Aorta (tissue), 5 donors: ENCODE results near the gene GRM8. TPM values are rescaled to one million over a fixed set of nuclear protein-coding genes. Genes with fewer than 3 reads are reported as not detected.
"Not testable (repeated sequence)": the region's sequence is repeated elsewhere in the genome, so short reads cannot be mapped to it uniquely, and the experiment has no call there.

Source experiments
- ATAC-seq: fragments of 200-7000 bp; cut with Tn5 transposase; one replicate; pipeline ENCODE4 v1.9.1; 2022; ENCODE audit warnings: moderate library complexity; ENCODE audit not compliant: low FRiP score
- DNase-seq, 2 donors: peaks; one replicate each; pipeline ENCODE4 v3.0.0-alpha.2; 2020
- H3K27ac ChIP-seq, 2 donors: one replicate each; pipeline ENCODE4 v1.5.1; 2013; ENCODE audit warnings: low read length in 2 of 2, mild to moderate bottlenecking in 2 of 2, moderate library complexity in 2 of 2, control low read depth in 1 of 2, inconsistent platforms in 1 of 2, low read depth in 1 of 2
- H3K27me3 ChIP-seq, 2 donors: one replicate each; pipeline ENCODE4 v1.6.1; 2013; ENCODE audit warnings: control low read depth in 1 of 2, low read length in 1 of 2, mild to moderate bottlenecking in 1 of 2, moderate library complexity in 1 of 2; ENCODE audit not compliant: insufficient read depth in 2 of 2, control insufficient read depth in 1 of 2
- H3K36me3 ChIP-seq, 2 donors: one replicate each; pipeline ENCODE4 v1.6.1; 2013; ENCODE audit warnings: control low read depth in 1 of 2, low read length in 1 of 2, mild to moderate bottlenecking in 1 of 2; ENCODE audit not compliant: insufficient read depth in 2 of 2, control insufficient read depth in 1 of 2
- H3K4me1 ChIP-seq, 2 donors: one replicate each; pipeline ENCODE4 v1.6.1; 2013; ENCODE audit warnings: low read length in 2 of 2, control low read depth in 1 of 2, mild to moderate bottlenecking in 1 of 2, moderate library complexity in 1 of 2; ENCODE audit not compliant: insufficient read depth in 2 of 2, control insufficient read depth in 1 of 2
- H3K4me3 ChIP-seq, 2 donors: one replicate each; pipeline ENCODE4 v1.5.1; 2013; ENCODE audit warnings: low read length in 2 of 2, control low read depth in 1 of 2, mild to moderate bottlenecking in 1 of 2
- H3K9me3 ChIP-seq: one replicate; pipeline ENCODE4 v1.6.1; 2013; ENCODE audit warnings: mild to moderate bottlenecking, low read length; ENCODE audit not compliant: control insufficient read depth
- WGBS, 2 donors: extraction: QIAGEN DNeasy Blood & Tissue Kit; methylation state at CpG; one replicate each; pipeline ENCODE4 v1.1.7; 2013; 5-methylcytosine and 5-hydroxymethylcytosine counted together
- intact Hi-C, 2 donors: fragments of 100-400 bp; cut with DNase I; formaldehyde crosslinking; loops; one replicate each; pipeline versions ENCODE4 v1.14.2 to v1.15.0; 2022
- polyA plus RNA-seq, 2 donors: library from polyadenylated mRNA; stranded (reverse); fragments of 200-250 nt; gene quantifications; one replicate each; pipeline ENCODE4 v1.2.3, GENCODE V29; 2013
- total RNA-seq, 2 donors: library from RNA; stranded (reverse); fragmentation: NEBNext Ultra II Directional; extraction: Animal tissue kit (Norgen Biotek cat#: 25700); gene quantifications; one replicate each; pipeline ENCODE4 v1.2.1, GENCODE V29; 2021
- donor health status: healthy with polysubstance abuse.
- donor health status: Bipolar disorder and iron deficiency.
- donor health status: DM: no; HTN: no; CAD: no.
- donor health status: DM: no; HTN: no; CAD: no.
- donor health status: DM: yes; HTN: yes; CAD: no.

The GRM8 gene
- total and polyA plus RNA-seq, 4 donors = 0.20 TPM; not detected in 3

DNA sequence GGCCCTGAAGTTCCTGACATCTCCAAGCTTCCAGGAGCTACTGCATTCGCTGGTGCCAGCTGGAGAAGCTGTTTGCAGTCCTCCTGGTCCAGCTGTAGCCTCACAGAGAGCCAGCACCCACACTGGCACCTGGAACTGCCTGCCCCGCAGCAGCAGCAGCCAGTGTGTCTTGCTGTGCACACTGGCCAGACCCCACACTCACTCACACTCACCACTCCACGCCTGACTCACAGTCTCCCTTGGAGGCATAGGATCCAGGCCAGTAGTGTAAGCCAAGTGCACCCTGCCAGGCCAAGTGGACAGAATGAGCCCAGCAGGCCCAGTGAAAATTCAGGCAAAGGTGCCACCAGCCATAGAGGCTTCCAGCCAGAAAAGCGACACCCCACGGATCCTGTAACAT lies 566.3 kb downstream of the GRM8 start:
- H3K9me3 ChIP-seq = no peaks in the 10 kb centered on the region
- no peak overlapping the region for H3K4me3 ChIP-seq
- H3K36me3 ChIP-seq = no peaks in the 10 kb centered on the region
- 76 to 84% methylated on average over 5 of the region's 5 CpGs for WGBS, 2 donors
- ATAC-seq (no peak), DNase-seq (no peak)
- no peaks in the 10 kb centered on the region for H3K4me1 ChIP-seq
- no peaks in the 10 kb centered on the region for H3K27me3 ChIP-seq
- intact Hi-C loops = no loop called here
- H3K27ac ChIP-seq = no peak overlapping the region

GRCh38 chr7:126685596-126685995 lies 567.1 kb downstream of the GRM8 start:
- H3K9me3 ChIP-seq = no peaks in the 10 kb centered on the region
- no peaks in the 10 kb centered on the region for H3K27me3 ChIP-seq
- H3K4me3 ChIP-seq = no peak overlapping the region
- no peak overlapping the region for H3K27ac ChIP-seq
- no peak for ATAC-seq
- intact Hi-C loops = no loop called here
- no peaks in the 10 kb centered on the region for H3K36me3 ChIP-seq
- no peaks in the 10 kb centered on the region for H3K4me1 ChIP-seq
- WGBS, 2 donors = 94% methylated on average over 10 of the region's 10 CpGs
- DNase-seq = no peak

GRCh38 chr7:126685018-126685573 lies 567.6 kb downstream of the GRM8 start:
- Histone ChIP-seq H3K27ac (no peak overlapping the region), H3K4me1 (no peaks in the 10 kb centered on the region), H3K36me3 (no peaks in the 10 kb centered on the region), H3K4me3 (no peak overlapping the region), H3K9me3 (no peaks in the 10 kb centered on the region), H3K27me3 (no peaks in the 10 kb centered on the region)
- intact Hi-C loops = no loop called here
- peak; percentile 30 for ATAC-seq
- 89 to 93% methylated on average over 9 to 11 of the region's 11 CpGs for WGBS, 2 donors
- DNase-seq = peak in 1 of 2 donors; percentile 64

- no peaks in the 10 kb centered on the region for H3K4me1 ChIP-seq
- H3K36me3 ChIP-seq = no peaks in the 10 kb centered on the region
- intact Hi-C loops = no loop called here
- H3K27me3 ChIP-seq = no peaks in the 10 kb centered on the region
- no peaks in the 10 kb centered on the region for H3K9me3 ChIP-seq
- no peak overlapping the region for H3K4me3 ChIP-seq
- no peak overlapping the region for H3K27ac ChIP-seq
- no peak for DNase-seq
- no peak for ATAC-seq
These were observed 570.6 kb downstream of the GRM8 start for GRCh38 chr7:126682176-126682575.

DNA sequence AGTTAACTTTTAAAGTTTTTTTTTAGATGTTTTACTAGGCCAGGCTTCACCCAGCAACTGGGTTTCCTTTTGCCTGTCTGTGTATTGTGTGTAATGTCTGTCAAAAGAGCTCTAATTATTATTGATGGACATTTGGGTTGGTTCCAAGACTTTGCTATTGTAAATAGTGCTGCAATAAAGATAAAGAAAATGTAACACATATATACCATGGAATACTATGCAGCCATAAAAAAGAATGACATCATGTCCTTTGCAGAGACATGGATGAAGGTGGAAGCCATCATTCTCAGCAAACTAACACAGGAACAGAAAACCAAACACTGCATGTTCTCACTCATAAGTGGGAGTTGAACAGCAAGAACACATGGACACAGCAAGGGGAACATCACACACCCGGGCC lies 584.0 kb downstream of the GRM8 start:
- intact Hi-C loops, ATAC-seq, DNase-seq, H3K4me1 ChIP-seq, H3K36me3 ChIP-seq, H3K9me3 ChIP-seq, H3K27me3 ChIP-seq, H3K4me3 ChIP-seq, H3K27ac ChIP-seq: not testable (repeated sequence)
- 89 to 100% methylated on average over 1 of the region's 1 CpG for WGBS, 2 donors

GRCh38 chr7:126668367-126668752 lies 584.4 kb downstream of the GRM8 start:
- WGBS, 2 donors = 90 to 91% methylated on average over 5 of the region's 5 CpGs
- intact Hi-C loops = no loop called here
- no peak for DNase-seq
- no peak overlapping the region for H3K27ac ChIP-seq
- no peaks in the 10 kb centered on the region for H3K9me3 ChIP-seq
- H3K4me3 ChIP-seq = no peak overlapping the region
- no peak for ATAC-seq
- no peaks in the 10 kb centered on the region for H3K27me3 ChIP-seq
- no peaks in the 10 kb centered on the region for H3K36me3 ChIP-seq
- no peaks in the 10 kb centered on the region for H3K4me1 ChIP-seq

DNA sequence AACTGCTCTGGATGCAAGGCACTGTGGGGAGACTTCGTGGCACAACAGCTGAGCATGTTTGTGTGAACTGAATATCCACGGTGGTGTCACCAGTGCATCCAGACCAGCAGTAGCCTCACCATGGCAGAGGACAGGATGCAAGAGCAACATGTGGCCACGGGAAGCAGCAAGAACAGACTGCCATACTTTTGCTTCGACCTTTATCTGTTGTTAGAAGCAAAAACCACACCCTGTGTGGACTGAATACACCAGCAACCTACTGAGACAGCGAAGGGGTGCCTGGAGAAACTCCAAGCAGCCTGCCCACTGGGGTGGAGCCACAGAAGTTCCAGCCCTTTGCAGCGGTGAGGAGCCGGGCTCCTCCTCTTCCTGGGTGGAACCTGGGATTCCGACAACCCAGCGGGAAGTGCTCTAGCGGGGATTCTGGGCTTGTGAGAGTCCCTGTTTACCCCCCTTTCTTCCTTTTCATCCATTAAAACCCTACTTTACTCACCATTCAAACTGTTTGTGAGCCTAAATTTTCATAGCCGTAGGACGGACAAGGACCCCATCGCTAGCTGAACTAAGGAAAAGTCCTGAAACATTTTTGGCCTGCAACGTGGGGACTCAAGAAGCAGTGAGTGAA lies 584.9 kb downstream of the GRM8 start:
- DNase-seq (no peak), ATAC-seq (no peak)
- no peaks in the 10 kb centered on the region for H3K36me3 ChIP-seq
- H3K4me3 ChIP-seq = no peak overlapping the region
- H3K9me3 ChIP-seq = no peaks in the 10 kb centered on the region
- no peaks in the 10 kb centered on the region for H3K27me3 ChIP-seq
- no peak overlapping the region for H3K27ac ChIP-seq
- intact Hi-C loops = no loop called here
- 88 to 90% methylated on average over 14 of the region's 14 CpGs for WGBS, 2 donors
- H3K4me1 ChIP-seq = no peaks in the 10 kb centered on the region

- Histone ChIP-seq H3K4me1 (no peaks in the 10 kb centered on the region), H3K9me3 (no peaks in the 10 kb centered on the region), H3K27ac (no peak overlapping the region), H3K27me3 (no peaks in the 10 kb centered on the region), H3K4me3 (no peak overlapping the region), H3K36me3 (no peaks in the 10 kb centered on the region)
- 22 to 25% methylated on average over 4 of the region's 4 CpGs for WGBS, 2 donors
- intact Hi-C loops = no loop called here
- ATAC-seq = no peak
- no peak for DNase-seq
These were observed 589.9 kb downstream of the GRM8 start for GRCh38 chr7:126662856-126663255.

DNA sequence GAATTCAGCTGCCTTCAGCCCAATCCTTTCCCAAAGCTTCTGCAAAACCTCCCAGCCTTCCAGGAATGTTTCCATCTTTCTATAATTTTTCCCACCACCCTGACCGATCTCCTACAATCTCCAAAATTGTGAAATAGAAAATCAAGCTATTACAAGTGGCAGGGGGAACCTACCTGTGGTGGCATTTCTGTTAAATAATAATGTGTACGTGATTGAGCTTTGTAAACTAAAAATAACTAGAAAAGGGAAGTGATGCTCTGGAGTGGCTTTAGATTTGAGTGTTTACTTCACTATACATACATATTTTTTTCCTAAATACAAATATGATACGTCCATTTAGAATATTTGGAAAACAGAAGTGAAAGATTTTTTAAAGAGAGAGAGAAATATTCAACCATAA lies 593.6 kb downstream of the GRM8 start:
- Histone ChIP-seq H3K36me3 (no peaks in the 10 kb centered on the region), H3K27ac (no peak overlapping the region), H3K4me3 (no peak overlapping the region), H3K9me3 (no peaks in the 10 kb centered on the region), H3K4me1 (no peaks in the 10 kb centered on the region), H3K27me3 (no peaks in the 10 kb centered on the region)
- 75 to 80% methylated on average over 3 of the region's 3 CpGs for WGBS, 2 donors
- no peak for ATAC-seq
- intact Hi-C loops = no loop called here
- no peak for DNase-seq
